SK-N-SH (cell line): Measurements from ENCODE around the gene NR5A1. TPM values are rescaled to one million over a fixed set of nuclear protein-coding genes. Genes with fewer than 3 reads are reported as not detected.

Source experiments
- CTCF ChIA-PET: fragments of 300-600, 350-600 bp; formaldehyde crosslinking; extraction: SDS; loops from one replicate; lab custom pipeline; 2021; lab: Yijun Ruan, JAX
- POLR2A ChIA-PET: fragments of 350-600 bp; sonication (Branson Sonifier 250); formaldehyde crosslinking; extraction: SDS; loops from one replicate; lab custom pipeline; 2020; ENCODE audit warnings: antibody characterized with exemption, inconsistent platforms; lab: Yijun Ruan, JAX
- DNase-seq: peaks from one replicate; pipeline ENCODE4 v3.0.0; 2012
- H2AFZ ChIP-seq: fragments of 200-600 bp; sonication (generic); 2 replicates; pipeline ENCODE4 v1.8.1; 2016; ENCODE audit warnings: antibody characterized with exemption, mild to moderate bottlenecking, low read depth
- H3F3A ChIP-seq: fragments of 200-600 bp; sonication (generic); replicated peaks from 2 replicates; pipeline ENCODE3; 2016; ENCODE audit warnings: antibody characterized with exemption, mild to moderate bottlenecking; ENCODE audit not compliant: insufficient read depth
- H3K27ac ChIP-seq, 2 experiments: fragments of 200-500 bp in 1 of 2; fragments of 200-600 bp in 1 of 2; sonication (Bioruptor generic) in 1 of 2; sonication (generic), shearing (Covaris generic) in 1 of 2; 2 replicates each; pipeline versions ENCODE4 v1.5.1 to v1.6.1; 2014 to 2016; ENCODE audit warnings: low read depth in 2 of 2, inconsistent platforms in 1 of 2, low read length in 1 of 2, mild to moderate bottlenecking in 1 of 2, mixed read lengths in 1 of 2
- H3K27me3 ChIP-seq: fragments of 200-600 bp; sonication (generic), shearing (Covaris generic); 2 replicates; pipeline ENCODE4 v1.6.1; 2016; ENCODE audit warnings: mixed run types; ENCODE audit not compliant: insufficient read depth
- H3K36me3 ChIP-seq, 2 experiments: fragments of 200-500 bp in 1 of 2; fragments of 200-600 bp in 1 of 2; sonication (Bioruptor generic) in 1 of 2; sonication (generic) in 1 of 2; replicated peaks in 1 of 2; 2 replicates each; pipeline versions ENCODE3 to v1.5.1; 2014 to 2016; ENCODE audit warnings: low read length in 1 of 2, mild to moderate bottlenecking in 1 of 2; ENCODE audit not compliant: insufficient read depth in 2 of 2, control insufficient read depth in 1 of 2
- H3K4me1 ChIP-seq, 2 experiments: fragments of 200-500 bp in 1 of 2; fragments of 200-600 bp in 1 of 2; sonication (Bioruptor generic) in 1 of 2; sonication (generic), shearing (Covaris generic) in 1 of 2; 2 replicates each; pipeline versions ENCODE4 v1.5.1 to v1.6.1; 2014 to 2016; ENCODE audit warnings: low read depth in 1 of 2, low read length in 1 of 2, mixed run types in 1 of 2; ENCODE audit not compliant: insufficient read depth in 2 of 2, control insufficient read depth in 1 of 2
- H3K4me2 ChIP-seq: fragments of 200-600 bp; sonication (generic), shearing (Covaris generic); 2 replicates; pipeline ENCODE4 v1.6.1; 2017; ENCODE audit warnings: mixed run types
- H3K4me3 ChIP-seq, 2 experiments: fragments of 200-500 bp in 1 of 2; fragments of 200-600 bp in 1 of 2; sonication (Bioruptor generic) in 1 of 2; sonication (generic), shearing (Covaris generic) in 1 of 2; 2 replicates each; pipeline versions ENCODE4 v1.5.1 to v1.8.1; 2014 to 2016; ENCODE audit warnings: low read depth in 2 of 2, inconsistent platforms in 1 of 2, low read length in 1 of 2, mild to moderate bottlenecking in 1 of 2, mixed read lengths in 1 of 2, moderate library complexity in 1 of 2
- H3K79me2 ChIP-seq: fragments of 200-600 bp; sonication (generic); 2 replicates; pipeline ENCODE4 v1.8.1; 2017; ENCODE audit warnings: mild to moderate bottlenecking; ENCODE audit not compliant: insufficient read depth
- H3K9ac ChIP-seq: fragments of 200-600 bp; sonication (generic); 2 replicates; pipeline ENCODE4 v1.6.1; 2017; ENCODE audit warnings: mixed run types
- H3K9me2 ChIP-seq: fragments of 200-600 bp; sonication (generic); 2 replicates; pipeline ENCODE4 v1.6.1; 2017; ENCODE audit warnings: mixed run types
- H3K9me3 ChIP-seq: fragments of 200-600 bp; sonication (generic); 2 replicates; pipeline ENCODE4 v1.6.1; 2017; ENCODE audit warnings: mixed run types, mild to moderate bottlenecking, moderate library complexity
- H4K20me1 ChIP-seq: fragments of 200-600 bp; sonication (generic); 2 replicates; pipeline ENCODE4 v1.6.1; 2017; ENCODE audit warnings: mild to moderate bottlenecking, mixed run types; ENCODE audit not compliant: insufficient read depth
- CHD2 ChIP-seq: fragments of 150-350 bp; IDR thresholded peaks from 2 replicates; pipeline ENCODE4 v1.6.1; 2018; ENCODE audit warnings: low read length; ENCODE audit not compliant: partially characterized antibody
- EP300 ChIP-seq, 2 experiments: IDR thresholded peaks; 2 replicates each; pipeline versions ENCODE4 v1.4.0 to v1.6.1; 2012; ENCODE audit warnings: borderline replicate concordance in 1 of 2, low read depth in 1 of 2, low read length in 1 of 2
- GABPA ChIP-seq: IDR thresholded peaks from 2 replicates; pipeline ENCODE4 v1.4.0; 2012; ENCODE audit warnings: low read depth, mild to moderate bottlenecking
- IRF3 ChIP-seq: fragments of 150-350 bp; IDR thresholded peaks from 2 replicates; pipeline ENCODE4 v1.6.1; 2016; ENCODE audit warnings: mild to moderate bottlenecking, low read depth, low read length
- MAX ChIP-seq: IDR thresholded peaks from 2 replicates; pipeline ENCODE4 v1.4.0; 2012; ENCODE audit warnings: low read depth
- PBX3 ChIP-seq: IDR thresholded peaks from 2 replicates; pipeline ENCODE4; 2012
- REST ChIP-seq: IDR thresholded peaks from 2 replicates; pipeline ENCODE4 v1.6.1; 2012; ENCODE audit warnings: mild to moderate bottlenecking, low read depth, low read length, moderate library complexity
- RFX5 ChIP-seq: IDR thresholded peaks from 2 replicates; pipeline ENCODE4 v1.6.1; 2012; ENCODE audit warnings: mild to moderate bottlenecking, improper control_type of control experiment, low read length
- SIN3A ChIP-seq: IDR thresholded peaks from 2 replicates; pipeline ENCODE4 v1.6.1; 2012; ENCODE audit warnings: low read depth, mild to moderate bottlenecking, low read length, moderate library complexity, borderline replicate concordance
- TAF1 ChIP-seq: IDR thresholded peaks from 2 replicates; pipeline ENCODE4 v1.6.1; 2012; ENCODE audit warnings: low read depth, mild to moderate bottlenecking, low read length, moderate library complexity, borderline replicate concordance
- TCF12 ChIP-seq: IDR thresholded peaks from 2 replicates; pipeline ENCODE4 v1.4.0; 2012
- USF2 ChIP-seq: fragments of 150-350 bp; IDR thresholded peaks from 2 replicates; pipeline ENCODE4 v1.6.1; 2017; ENCODE audit warnings: antibody characterized with exemption, low read length, low read depth, borderline replicate concordance
- WGBS: methylation state at CpG from one replicate; pipeline ENCODE4 v1.1.6; 2017; ENCODE audit warnings: low lambda C conversion rate; 5-methylcytosine and 5-hydroxymethylcytosine counted together
- polyA plus RNA-seq, 3 experiments: library from polyadenylated mRNA; depleted of rRNA; stranded (reverse); fragments of >200 nt; gene quantifications; 2 replicates each; pipeline ENCODE4 v1.2.3, GENCODE V29; 2012

NR5A1 gene
- polyA plus RNA-seq, 1 of the 3 experiments (the other 2 are of a cell fraction): not detected

- ChIA-PET POLR2A (no interaction called here), CTCF (interaction anchor here (0.8 to 5.0 kb wide), 7 partner anchors 9 to 101 kb away, joined by 3 to 21 read pairs (median 4); no protein-coding TSS in a partner anchor)
- H3K79me2 ChIP-seq: no peaks in the 10 kb centered on the region
- H3K9me3 ChIP-seq: no peaks in the 10 kb centered on the region
- no peaks in the 10 kb centered on the region for H4K20me1 ChIP-seq
- no peak overlapping the region for H3K4me3 ChIP-seq
- WGBS: 86% methylated on average over 7 of the region's 9 CpGs
- H3K36me3 ChIP-seq: no peaks in the 10 kb centered on the region
- no peaks in the 10 kb centered on the region for H3F3A ChIP-seq
- peak; percentile 14 for DNase-seq
- 0 out of 2 replicates have a peak, but pooled peaks cover 3% of the 10 kb centered on the region for H3K27me3 ChIP-seq
- no peak overlapping the region for H3K27ac ChIP-seq
- H2AFZ ChIP-seq: no peak overlapping the region
- no peak overlapping the region for H3K9ac ChIP-seq
- TF ChIP-seq GABPA (no peak), IRF3 (no peak)
- no peak overlapping the region for H3K4me2 ChIP-seq
- H3K9me2 ChIP-seq: no peaks in the 10 kb centered on the region
- peaks cover 0 to 31% of the 10 kb centered on the region in 2 experiments; a peak in 2 of 4 replicates for H3K4me1 ChIP-seq
Observed at GRCh38 chr9:124510650-124511425, 3.6 kb upstream of the NR5A1 start.

GRCh38 chr9:124507880-124508423 lies 753 bp upstream of the NR5A1 start:
- peak; percentile 15 for DNase-seq
- POLR2A ChIA-PET: no interaction called here
- Histone ChIP-seq H3K79me2 (no peaks in the 10 kb centered on the region), H3K27ac (no peak overlapping the region), H3K27me3 (peaks cover 27% of the 10 kb centered on the region), H3K9me2 (no peaks in the 10 kb centered on the region), H3F3A (no peaks in the 10 kb centered on the region), H3K4me3 (no peak overlapping the region), H3K4me1 (peaks cover 0 to 19% of the 10 kb centered on the region in 2 experiments; a peak in 2 of 4 replicates), H2AFZ (no peak overlapping the region), H3K4me2 (no peak overlapping the region), H3K36me3 (no peaks in the 10 kb centered on the region), H4K20me1 (no peaks in the 10 kb centered on the region), H3K9ac (no peak overlapping the region), H3K9me3 (no peaks in the 10 kb centered on the region)
- WGBS: 93% methylated on average over 9 of the region's 11 CpGs
- TF ChIP-seq REST: no peak
- TF ChIP-seq CHD2: no peak
- no peak for TF ChIP-seq TCF12
- no peak for TF ChIP-seq MAX
- no peak for TF ChIP-seq PBX3
- TF ChIP-seq TAF1: no peak
- no peak for TF ChIP-seq USF2
- no peak for TF ChIP-seq RFX5
- TF ChIP-seq EP300 (IDR thresholded peaks at IDR 0.05; ENCODE audit: borderline replicate concordance in 1 of 2, low read depth in 1 of 2, low read length in 1 of 2): no peak
- no peak for TF ChIP-seq SIN3A
- CTCF ChIA-PET: interaction anchor here (0.9 to 1.4 kb wide), 3 partner anchors 25 to 204 kb away, joined by 3 read pairs; no protein-coding TSS in a partner anchor
